CD14-positive monocyte (primary cell): ENCODE measurements around the gene ABTB1. TPM values are rescaled to one million over a fixed set of nuclear protein-coding genes. Genes with fewer than 3 reads are reported as not detected.

Source experiments
- DNase-seq, 3 donors: peaks; one replicate each; pipeline ENCODE4 v3.0.0-alpha.2; 2011 to 2022
- H2AFZ ChIP-seq: 2 replicates; pipeline ENCODE4 v1.6.0; 2012; ENCODE audit warnings: mild to moderate bottlenecking, low read depth, low read length, inconsistent platforms; ENCODE audit not compliant: insufficient read depth, poor library complexity, severe bottlenecking
- H3K27ac ChIP-seq, 2 donors: 1 replicate in 1 of 2; 2 replicates in 1 of 2; pipeline ENCODE4 v1.5.1; 2012 to 2013; ENCODE audit warnings: low read length in 2 of 2, control low read depth in 1 of 2, inconsistent platforms in 1 of 2, low read depth in 1 of 2, mild to moderate bottlenecking in 1 of 2
- H3K27me3 ChIP-seq, 2 donors: one replicate each; pipeline versions ENCODE4 v1.6.0 to v1.6.1; 2011 to 2013; ENCODE audit warnings: low read length in 2 of 2; ENCODE audit not compliant: control insufficient read depth in 2 of 2, insufficient read depth in 2 of 2
- H3K36me3 ChIP-seq, 2 donors: replicated peaks in 1 of 2; 1 replicate in 1 of 2; 2 replicates in 1 of 2; pipeline versions ENCODE4 v1.5.1 to v1.6.1; 2012 to 2013; ENCODE audit warnings: low read length in 2 of 2, control low read depth in 1 of 2, inconsistent platforms in 1 of 2, mild to moderate bottlenecking in 1 of 2; ENCODE audit not compliant: insufficient read depth in 2 of 2, control insufficient read depth in 1 of 2
- H3K4me1 ChIP-seq, 2 donors: 1 replicate in 1 of 2; 2 replicates in 1 of 2; pipeline versions ENCODE4 v1.5.1 to v1.6.1; 2012 to 2013; ENCODE audit warnings: low read length in 2 of 2, control low read depth in 1 of 2, inconsistent platforms in 1 of 2, mild to moderate bottlenecking in 1 of 2, moderate library complexity in 1 of 2; ENCODE audit not compliant: insufficient read depth in 2 of 2, control insufficient read depth in 1 of 2
- H3K4me2 ChIP-seq: replicated peaks from 2 replicates; pipeline ENCODE3; 2012; ENCODE audit warnings: low read length, moderate library complexity, mild to moderate bottlenecking; ENCODE audit not compliant: poor library complexity, severe bottlenecking; ENCODE audit errors: extremely low read depth
- H3K4me3 ChIP-seq, 3 experiments: fragments of 200-600 bp in 1 of 3; sonication (generic) in 1 of 3; replicated peaks in 1 of 3; 1 replicate in 2 of 3; 2 replicates in 1 of 3; pipeline ENCODE4 v1.5.1; 2011 to 2013; ENCODE audit warnings: low read length in 3 of 3, mild to moderate bottlenecking in 3 of 3, control low read depth in 2 of 3, low read depth in 2 of 3, inconsistent platforms in 1 of 3, moderate library complexity in 1 of 3
- H3K79me2 ChIP-seq: 2 replicates; pipeline ENCODE4 v1.6.0; 2012; ENCODE audit warnings: mild to moderate bottlenecking, control low read depth, inconsistent platforms, low read length, moderate library complexity; ENCODE audit not compliant: insufficient read depth
- H3K9ac ChIP-seq: 2 replicates; pipeline ENCODE4 v1.6.0; 2017; ENCODE audit warnings: low read length, mild to moderate bottlenecking; ENCODE audit not compliant: insufficient read depth, poor library complexity, severe bottlenecking
- H3K9me3 ChIP-seq, 2 donors: replicated peaks in 1 of 2; 1 replicate in 1 of 2; 2 replicates in 1 of 2; pipeline versions ENCODE4 v1.5.1 to v1.6.1; 2012 to 2013; ENCODE audit warnings: low read length in 2 of 2, control low read depth in 1 of 2; ENCODE audit not compliant: control insufficient read depth in 1 of 2, insufficient read depth in 1 of 2
- H4K20me1 ChIP-seq: 2 replicates; pipeline ENCODE4 v1.6.0; 2012; ENCODE audit warnings: mild to moderate bottlenecking, low read length, control low read depth, moderate library complexity; ENCODE audit not compliant: insufficient read depth
- H3K27ac Mint-ChIP-seq, 7 donors: one replicate each; pipeline ENCODE4 v1.8.0; 2020; ENCODE audit warnings: mild to moderate bottlenecking in 7 of 7, mixed read lengths in 7 of 7, moderate library complexity in 6 of 7, inconsistent platforms in 2 of 7
- H3K27me3 Mint-ChIP-seq, 3 donors: one replicate each; pipeline ENCODE4 v1.8.0; 2021 to 2022; ENCODE audit warnings: low read depth in 3 of 3, mild to moderate bottlenecking in 3 of 3, mixed read lengths in 3 of 3, moderate library complexity in 3 of 3, inconsistent platforms in 1 of 3
- H3K36me3 Mint-ChIP-seq, 2 donors: one replicate each; pipeline ENCODE4 v1.8.0; 2020; ENCODE audit warnings: mixed read lengths in 2 of 2, inconsistent platforms in 1 of 2, mild to moderate bottlenecking in 1 of 2
- H3K4me1 Mint-ChIP-seq: one replicate; pipeline ENCODE4 v1.8.0; 2020; ENCODE audit warnings: mild to moderate bottlenecking, mixed read lengths
- H3K4me3 Mint-ChIP-seq, 2 donors: one replicate each; pipeline ENCODE4 v1.8.0; 2020; ENCODE audit warnings: mild to moderate bottlenecking in 2 of 2, mixed read lengths in 2 of 2, moderate library complexity in 1 of 2
- H3K9me3 Mint-ChIP-seq, 7 donors: one replicate each; pipeline ENCODE4 v1.8.0; 2020 to 2022; ENCODE audit warnings: mixed read lengths in 7 of 7, mild to moderate bottlenecking in 6 of 7, moderate library complexity in 6 of 7, inconsistent platforms in 2 of 7
- CTCF ChIP-seq: fragments of 200-600 bp; IDR thresholded peaks from one replicate; pipeline ENCODE4 v1.8.0; 2022; ENCODE audit warnings: antibody characterized with exemption, mild to moderate bottlenecking
- WGBS: methylation state at CpG from one replicate; pipeline ENCODE4 v1.1.5; 2013; ENCODE audit warnings: missing lambda C conversion rate; ENCODE audit not compliant: insufficient coverage; 5-methylcytosine and 5-hydroxymethylcytosine counted together
- intact Hi-C, 2 donors: fragments of 100-400 bp; cut with micrococcal nuclease; formaldehyde crosslinking; loops; one replicate each; pipeline versions ENCODE4 v1.15.0 to v1.15.1; 2023
- polyA plus RNA-seq, 3 donors: library from polyadenylated mRNA; depleted of rRNA in 1 of 3; unstranded in 2 of 3; stranded (reverse) in 1 of 3; fragments of 300-500 nt in 2 of 3; fragments of >200 nt in 1 of 3; fragmentation: Illumina TruSeq in 2 of 3; gene quantifications; 1 replicate in 2 of 3; 2 replicates in 1 of 3; pipeline ENCODE4 v1.2.3, GENCODE V29; 2012 to 2021

Gene ABTB1
- polyA plus RNA-seq, 3 donors: 107 to 246 (median 118) TPM

GRCh38 chr3:127687228-127687737 is 14.5 kb downstream of the ABTB1 start:
- WGBS: 96% methylated on average over 2 of the region's 2 CpGs
- no peak overlapping the region for H3K4me3 Mint-ChIP-seq
- Histone ChIP-seq H3K27me3 (no peaks in the 10 kb centered on the region), H4K20me1 (no peaks in the 10 kb centered on the region), H3K36me3 (no peaks in the 10 kb centered on the region), H3K79me2 (no peaks in the 10 kb centered on the region), H3K4me1 (peaks cover 16 to 17% of the 10 kb centered on the region in 2 donors), H3K4me3 (no peak overlapping the region), H3K4me2 (no peak overlapping the region), H2AFZ (no peak overlapping the region), H3K27ac (no peak overlapping the region), H3K9ac (no peak overlapping the region), H3K9me3 (no peaks in the 10 kb centered on the region)
- no peak for TF ChIP-seq CTCF
- no peaks in the 10 kb centered on the region for H3K9me3 Mint-ChIP-seq
- H3K27me3 Mint-ChIP-seq: peaks cover 0 to 1% (median 0%) of the 10 kb centered on the region in 3 donors
- peaks cover 22% of the 10 kb centered on the region for H3K4me1 Mint-ChIP-seq
- H3K36me3 Mint-ChIP-seq: peaks cover 0 to 2% of the 10 kb centered on the region in 2 donors
- intact Hi-C loops: loop anchor here in 1 of 2 donors (5.0 kb wide), 1 partner anchor 145 kb away; no protein-coding TSS in a partner anchor
- no peak for DNase-seq
- no peak overlapping the region for H3K27ac Mint-ChIP-seq

GRCh38 chr3:127688022-127688415 is 15.3 kb downstream of the ABTB1 start:
- Histone ChIP-seq H3K9me3 (no peaks in the 10 kb centered on the region), H3K9ac (no peak overlapping the region), H3K4me3 (no peak overlapping the region), H3K36me3 (no peaks in the 10 kb centered on the region), H4K20me1 (no peaks in the 10 kb centered on the region), H3K27me3 (no peaks in the 10 kb centered on the region), H2AFZ (no peak overlapping the region), H3K4me1 (peaks cover 10 to 11% of the 10 kb centered on the region in 2 donors), H3K79me2 (no peaks in the 10 kb centered on the region), H3K27ac (no peak overlapping the region), H3K4me2 (no peak overlapping the region)
- Mint-ChIP-seq H3K4me3 (no peak overlapping the region), H3K27me3 (peaks cover 0 to 1% (median 0%) of the 10 kb centered on the region in 3 donors), H3K36me3 (no peaks in the 10 kb centered on the region), H3K27ac (no peak overlapping the region), H3K9me3 (no peaks in the 10 kb centered on the region), H3K4me1 (peaks cover 16% of the 10 kb centered on the region)
- no peak for TF ChIP-seq CTCF
- intact Hi-C loops: loop anchor here in 1 of 2 donors (5.0 kb wide), 1 partner anchor 144 kb away; no protein-coding TSS in a partner anchor
- no peak for DNase-seq
- WGBS: 89% methylated on average over 1 of the region's 2 CpGs
